Measurements from ENCODE around the gene ADPRHL1.

DNA sequence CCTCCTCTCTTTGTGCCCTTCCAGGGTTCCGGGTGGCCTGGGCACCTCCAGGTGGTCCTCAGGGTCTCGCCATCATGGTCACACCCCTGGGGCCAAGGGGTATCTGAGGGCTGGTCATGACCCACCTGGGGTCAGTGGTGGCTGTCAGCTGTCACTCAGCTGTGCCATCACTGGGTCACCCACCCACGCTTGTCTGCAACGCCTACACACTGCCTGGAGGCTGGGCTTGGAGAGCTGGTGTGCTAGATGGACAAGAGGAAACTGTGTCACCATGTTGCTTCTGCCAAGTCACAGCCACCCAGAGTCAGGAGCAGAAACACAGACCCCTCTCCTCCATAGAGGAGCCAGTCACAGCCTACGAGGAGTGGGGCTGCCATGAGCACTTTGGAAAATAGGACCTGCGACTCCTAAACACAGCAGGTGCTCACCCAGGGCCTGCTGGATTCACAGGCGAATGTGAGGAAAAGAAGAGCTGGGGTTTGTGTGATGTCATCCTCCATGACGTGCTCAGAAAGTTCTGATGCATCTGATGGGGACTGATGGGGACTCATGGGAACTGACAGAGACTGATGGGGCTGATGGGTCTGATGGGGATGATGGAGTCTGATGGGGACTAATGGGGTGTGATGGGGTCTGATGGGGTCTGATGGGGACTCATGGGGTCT, 78.6 kb downstream of the ADPRHL1 start:
- TF ChIP-seq, protein P1, sequence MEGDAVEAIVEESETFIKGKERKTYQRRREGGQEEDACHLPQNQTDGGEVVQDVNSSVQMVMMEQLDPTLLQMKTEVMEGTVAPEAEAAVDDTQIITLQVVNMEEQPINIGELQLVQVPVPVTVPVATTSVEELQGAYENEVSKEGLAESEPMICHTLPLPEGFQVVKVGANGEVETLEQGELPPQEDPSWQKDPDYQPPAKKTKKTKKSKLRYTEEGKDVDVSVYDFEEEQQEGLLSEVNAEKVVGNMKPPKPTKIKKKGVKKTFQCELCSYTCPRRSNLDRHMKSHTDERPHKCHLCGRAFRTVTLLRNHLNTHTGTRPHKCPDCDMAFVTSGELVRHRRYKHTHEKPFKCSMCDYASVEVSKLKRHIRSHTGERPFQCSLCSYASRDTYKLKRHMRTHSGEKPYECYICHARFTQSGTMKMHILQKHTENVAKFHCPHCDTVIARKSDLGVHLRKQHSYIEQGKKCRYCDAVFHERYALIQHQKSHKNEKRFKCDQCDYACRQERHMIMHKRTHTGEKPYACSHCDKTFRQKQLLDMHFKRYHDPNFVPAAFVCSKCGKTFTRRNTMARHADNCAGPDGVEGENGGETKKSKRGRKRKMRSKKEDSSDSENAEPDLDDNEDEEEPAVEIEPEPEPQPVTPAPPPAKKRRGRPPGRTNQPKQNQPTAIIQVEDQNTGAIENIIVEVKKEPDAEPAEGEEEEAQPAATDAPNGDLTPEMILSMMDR (conservative IDR thresholded peaks at IDR 0.05 in 1 of 2, IDR thresholded peaks at IDR 0.05 in 1 of 2; ENCODE audit: extremely low read depth in 1 of 2, insufficient read depth in 1 of 2, low read depth in 1 of 2, low read length in 2 of 2): no peak
- no peak for TF ChIP-seq EZH2 (IDR thresholded peaks at IDR 0.05; ENCODE audit: borderline replicate concordance, low read length)
